NT2/D1 (cell line): ENCODE data around the gene CDH12.

Source experiments
- SUZ12 ChIP-seq: IDR thresholded peaks from 2 replicates; pipeline ENCODE4 v1.6.1; 2011; ENCODE audit not compliant: insufficient read length, insufficient read depth; ENCODE audit errors: extremely low read depth
- YY1 ChIP-seq: IDR thresholded peaks from 2 replicates; pipeline ENCODE4 v1.6.1; 2011; ENCODE audit not compliant: insufficient read length, insufficient read depth
- ZNF274 ChIP-seq: IDR thresholded peaks from 2 replicates; pipeline ENCODE4 v1.6.1; 2011; ENCODE audit warnings: mild to moderate bottlenecking, low read depth, low read length

- no peak for TF ChIP-seq SUZ12
- TF ChIP-seq ZNF274 = no peak
- TF ChIP-seq YY1 = no peak
Observed at GRCh38 chr5:22887566-22887965, 34.4 kb upstream of the CDH12 start.
